ENCODE results near the gene PTPRM. TPM values are rescaled to one million over a fixed set of nuclear protein-coding genes. Genes with fewer than 3 reads are reported as not detected.

PTPRM gene
- total RNA-seq, 1 donor from 2014 or later: 4.5 TPM

DNA sequence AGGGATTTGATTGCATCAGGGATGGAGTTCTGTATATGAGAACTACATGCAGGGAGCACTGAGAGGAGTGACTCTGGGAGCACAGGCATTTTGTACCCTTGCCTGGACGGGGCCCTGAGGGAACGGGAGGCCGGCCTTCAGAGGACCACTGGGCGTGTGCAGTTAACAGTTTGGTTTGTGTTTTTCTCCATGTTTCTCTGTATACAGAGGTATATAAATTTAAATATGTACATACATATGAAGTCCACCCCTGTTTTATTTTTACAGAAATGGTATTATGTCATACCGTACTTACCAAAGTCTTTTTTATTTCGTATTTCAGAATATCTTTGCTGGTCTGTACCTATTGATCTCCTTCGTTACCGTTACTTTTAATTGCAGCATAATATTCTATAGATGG is 111.3 kb downstream of the PTPRM start:
- H3K27ac Mint-ChIP-seq: no peak overlapping the region
- no peaks in the 10 kb centered on the region for H3K4me1 Mint-ChIP-seq (ENCODE audit: low read depth)
- DNase-seq (ENCODE audit: low spot score): no peak
- no peak overlapping the region for H3K4me3 Mint-ChIP-seq (ENCODE audit: low read depth)
- intact Hi-C loops (cut with micrococcal nuclease): no loop called here
- H3K9me3 Mint-ChIP-seq: no peaks in the 10 kb centered on the region
- H3K27me3 Mint-ChIP-seq (ENCODE audit: low read depth): no peaks in the 10 kb centered on the region
- no peaks in the 10 kb centered on the region for H3K36me3 Mint-ChIP-seq (ENCODE audit: low read depth)

DNA sequence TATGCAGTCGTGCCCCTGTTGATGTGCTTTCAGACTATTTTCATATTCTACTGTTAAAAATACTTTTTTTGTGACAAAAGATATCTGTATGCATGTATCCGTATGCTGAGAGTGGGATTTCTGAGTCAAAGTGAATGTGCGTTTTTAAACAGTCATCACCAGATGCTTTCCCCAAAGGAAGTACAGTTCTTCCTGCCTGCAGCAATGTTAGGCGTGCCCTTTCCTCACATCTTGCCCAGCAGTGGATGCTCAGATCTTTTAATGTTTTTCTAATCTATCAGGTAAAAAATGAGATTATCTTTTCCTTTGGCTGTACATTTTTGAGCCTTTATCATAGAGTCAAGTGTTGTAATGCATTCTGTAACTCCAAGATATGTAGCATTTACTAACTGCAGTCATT is 111.7 kb downstream of the PTPRM start:
- no peaks in the 10 kb centered on the region for H3K4me1 Mint-ChIP-seq (ENCODE audit: low read depth)
- no peaks in the 10 kb centered on the region for H3K9me3 Mint-ChIP-seq
- H3K36me3 Mint-ChIP-seq (ENCODE audit: low read depth): no peaks in the 10 kb centered on the region
- intact Hi-C loops (cut with micrococcal nuclease): no loop called here
- no peak overlapping the region for H3K27ac Mint-ChIP-seq
- no peaks in the 10 kb centered on the region for H3K27me3 Mint-ChIP-seq (ENCODE audit: low read depth)
- no peak overlapping the region for H3K4me3 Mint-ChIP-seq (ENCODE audit: low read depth)
- no peak for DNase-seq (ENCODE audit: low spot score)

DNA sequence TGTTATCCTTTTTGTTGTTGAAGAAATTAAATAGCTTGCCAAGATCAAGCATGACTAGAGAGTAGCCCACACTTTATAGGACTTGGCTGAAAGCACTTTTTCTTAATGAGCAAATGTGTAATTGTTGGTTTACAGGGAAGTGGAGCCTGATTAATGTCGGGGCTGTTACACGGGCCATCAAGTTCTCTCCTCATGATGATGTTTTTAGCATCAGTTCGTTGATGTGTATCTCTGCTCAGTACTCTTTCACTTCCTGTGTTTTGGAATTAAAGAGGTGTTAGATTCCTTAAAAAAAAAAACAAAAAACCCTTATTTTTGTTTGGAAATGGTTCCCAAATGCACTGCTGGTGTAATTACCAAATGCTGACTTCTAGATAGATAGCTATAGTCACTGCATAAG is 114.2 kb downstream of the PTPRM start:
- Mint-ChIP-seq H3K27ac (no peak overlapping the region), H3K27me3 (ENCODE audit: low read depth) (no peaks in the 10 kb centered on the region), H3K4me1 (ENCODE audit: low read depth) (no peaks in the 10 kb centered on the region), H3K36me3 (ENCODE audit: low read depth) (no peaks in the 10 kb centered on the region), H3K9me3 (no peaks in the 10 kb centered on the region), H3K4me3 (ENCODE audit: low read depth) (no peak overlapping the region)
- intact Hi-C loops (cut with micrococcal nuclease): no loop called here
- no peak for DNase-seq (ENCODE audit: low spot score)

DNA sequence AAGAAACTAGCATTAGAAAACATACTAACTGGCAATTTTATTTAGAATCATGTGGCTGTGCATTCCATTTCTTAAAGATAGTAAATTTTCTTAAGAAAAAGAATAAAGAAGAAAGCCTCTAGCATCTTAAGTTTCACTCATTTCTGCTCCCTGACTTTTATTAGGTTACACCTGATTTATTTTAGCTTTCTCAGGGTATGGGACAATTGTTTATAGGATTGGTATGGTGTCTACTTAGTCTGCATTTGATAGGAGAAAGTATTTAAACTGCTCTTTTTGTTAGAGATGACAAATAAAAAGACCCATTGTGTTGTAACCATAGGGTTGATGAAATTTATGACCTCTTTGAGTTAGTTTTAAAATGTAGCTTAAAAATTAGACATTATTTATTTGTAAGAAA is 115.2 kb downstream of the PTPRM start:
- no peaks in the 10 kb centered on the region for H3K36me3 Mint-ChIP-seq (ENCODE audit: low read depth)
- no peak overlapping the region for H3K4me3 Mint-ChIP-seq (ENCODE audit: low read depth)
- H3K27ac Mint-ChIP-seq: no peak overlapping the region

DNA sequence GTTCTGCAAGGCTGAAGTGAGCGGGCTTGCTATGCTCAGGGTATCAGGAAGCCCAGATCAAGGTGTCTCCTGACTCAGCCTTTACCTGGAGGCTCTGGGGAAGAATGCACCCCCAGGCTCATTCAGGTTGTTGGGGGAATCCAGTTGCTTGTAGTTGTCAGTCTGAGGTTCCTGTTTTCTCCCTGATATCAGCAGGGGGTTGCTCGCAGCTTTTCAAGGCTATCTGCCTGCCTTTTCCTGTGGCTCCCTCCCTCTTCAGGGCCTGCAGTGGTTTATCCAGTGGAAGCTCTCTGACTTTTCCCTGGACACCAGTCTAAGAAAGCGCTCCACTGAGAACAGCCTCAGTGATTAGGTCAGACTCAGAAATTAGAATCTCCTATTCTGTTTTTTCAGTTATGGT is 116.6 kb downstream of the PTPRM start:
- no peak overlapping the region for H3K27ac Mint-ChIP-seq
- no peaks in the 10 kb centered on the region for H3K36me3 Mint-ChIP-seq (ENCODE audit: low read depth)
- no peak overlapping the region for H3K4me3 Mint-ChIP-seq (ENCODE audit: low read depth)
- no peaks in the 10 kb centered on the region for H3K4me1 Mint-ChIP-seq (ENCODE audit: low read depth)
- H3K9me3 Mint-ChIP-seq: no peaks in the 10 kb centered on the region
- no peaks in the 10 kb centered on the region for H3K27me3 Mint-ChIP-seq (ENCODE audit: low read depth)
- intact Hi-C loops (cut with micrococcal nuclease): no loop called here
- DNase-seq (ENCODE audit: low spot score): no peak

More for the DNA sequence above, 115.2 kb downstream of the PTPRM start:
- intact Hi-C loops (cut with micrococcal nuclease): no loop called here
- Mint-ChIP-seq H3K4me1 (ENCODE audit: low read depth) (no peaks in the 10 kb centered on the region), H3K27me3 (ENCODE audit: low read depth) (no peaks in the 10 kb centered on the region), H3K9me3 (no peaks in the 10 kb centered on the region)
- no peak for DNase-seq (ENCODE audit: low spot score)

DNA sequence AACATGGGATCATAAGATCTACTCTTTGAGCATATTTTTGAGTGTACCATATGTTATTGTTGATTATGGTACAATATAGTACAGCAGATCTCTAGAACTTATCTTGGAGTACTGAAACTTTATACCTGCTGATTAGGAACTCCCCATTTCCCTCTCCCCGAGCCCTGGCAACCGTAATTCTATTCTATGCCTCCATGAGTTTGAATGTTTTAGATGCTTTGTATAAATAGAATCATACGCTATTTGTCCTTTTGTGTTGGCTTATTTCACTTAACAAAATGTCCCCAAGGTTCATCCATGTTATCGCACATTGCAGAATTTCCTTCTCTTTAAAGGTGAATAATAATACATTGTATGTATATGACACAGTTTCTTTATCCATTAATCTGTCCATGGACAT is 117.2 kb downstream of the PTPRM start:
- Mint-ChIP-seq H3K4me1 (ENCODE audit: low read depth) (no peaks in the 10 kb centered on the region), H3K9me3 (no peaks in the 10 kb centered on the region), H3K27me3 (ENCODE audit: low read depth) (no peaks in the 10 kb centered on the region), H3K36me3 (ENCODE audit: low read depth) (no peaks in the 10 kb centered on the region), H3K27ac (no peak overlapping the region), H3K4me3 (ENCODE audit: low read depth) (no peak overlapping the region)
- intact Hi-C loops (cut with micrococcal nuclease): no loop called here
- no peak for DNase-seq (ENCODE audit: low spot score)

DNA sequence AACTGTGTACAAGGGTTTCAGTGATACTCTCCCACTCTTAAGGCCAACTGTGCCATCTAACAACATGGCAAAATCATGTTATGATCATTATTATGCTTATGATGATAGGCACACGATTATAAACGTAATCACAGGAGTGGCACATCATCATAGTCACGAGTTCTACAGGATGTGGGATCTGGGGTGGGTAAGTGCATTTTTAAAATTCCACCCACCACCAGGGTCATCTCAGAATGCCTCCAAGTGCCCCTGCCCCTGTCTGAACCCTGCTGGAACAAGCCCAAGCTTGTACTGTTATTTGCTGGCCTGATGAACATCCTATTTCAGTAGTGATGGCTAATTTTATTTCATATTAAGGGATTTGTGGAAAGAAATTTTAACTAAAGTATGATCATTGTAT is 117.8 kb downstream of the PTPRM start:
- DNase-seq (ENCODE audit: low spot score): no peak
- no peak overlapping the region for H3K27ac Mint-ChIP-seq
- H3K9me3 Mint-ChIP-seq: no peaks in the 10 kb centered on the region
- no peaks in the 10 kb centered on the region for H3K4me1 Mint-ChIP-seq (ENCODE audit: low read depth)
- intact Hi-C loops (cut with micrococcal nuclease): no loop called here
- H3K36me3 Mint-ChIP-seq (ENCODE audit: low read depth): no peaks in the 10 kb centered on the region
- H3K27me3 Mint-ChIP-seq (ENCODE audit: low read depth): no peaks in the 10 kb centered on the region
- H3K4me3 Mint-ChIP-seq (ENCODE audit: low read depth): no peak overlapping the region

DNA sequence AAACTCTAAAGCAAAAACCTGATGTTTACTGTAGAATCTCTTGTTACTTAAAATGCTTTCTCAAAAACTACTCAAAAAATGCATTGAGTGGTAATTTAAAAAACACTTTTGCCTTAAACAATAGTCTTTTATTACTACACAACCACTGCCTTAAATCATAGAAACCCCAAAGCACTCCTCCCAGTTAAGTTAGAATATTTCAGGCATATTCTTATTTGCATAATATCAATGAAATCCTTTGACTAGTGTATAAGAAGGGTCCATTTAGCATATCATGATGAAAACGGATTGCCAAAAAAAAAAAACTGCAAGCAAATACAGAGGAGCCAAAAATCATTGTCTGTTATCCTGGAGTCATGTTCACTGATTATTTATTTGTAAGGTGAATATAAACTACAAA is 119.2 kb downstream of the PTPRM start:
- no peak for DNase-seq (ENCODE audit: low spot score)
- no peaks in the 10 kb centered on the region for H3K27me3 Mint-ChIP-seq (ENCODE audit: low read depth)
- no peaks in the 10 kb centered on the region for H3K36me3 Mint-ChIP-seq (ENCODE audit: low read depth)
- no peak overlapping the region for H3K4me3 Mint-ChIP-seq (ENCODE audit: low read depth)
- no peaks in the 10 kb centered on the region for H3K9me3 Mint-ChIP-seq
- no peak overlapping the region for H3K27ac Mint-ChIP-seq
- intact Hi-C loops (cut with micrococcal nuclease): no loop called here
- no peaks in the 10 kb centered on the region for H3K4me1 Mint-ChIP-seq (ENCODE audit: low read depth)

DNA sequence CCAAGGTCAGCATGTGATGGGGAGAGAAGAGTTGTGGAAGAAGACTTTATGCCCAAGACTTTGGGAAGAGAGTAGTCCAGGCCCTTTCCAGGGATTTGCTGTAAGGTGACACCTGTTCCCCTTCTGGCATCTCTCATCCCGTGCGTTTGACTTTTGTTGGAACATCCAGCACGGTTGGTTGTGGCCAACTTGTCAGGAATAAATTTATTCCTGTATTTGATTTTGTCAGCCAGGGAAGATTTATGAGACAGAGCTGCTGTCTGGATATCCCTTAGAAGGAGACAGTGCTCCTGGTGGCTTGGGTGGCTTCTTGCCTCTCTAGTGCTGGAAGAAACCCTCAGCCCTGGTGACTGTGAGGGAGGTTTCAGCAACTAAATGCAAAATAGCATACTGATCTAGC is 121.5 kb downstream of the PTPRM start:
- DNase-seq (ENCODE audit: low spot score): no peak
- Mint-ChIP-seq H3K4me1 (ENCODE audit: low read depth) (no peaks in the 10 kb centered on the region), H3K9me3 (no peaks in the 10 kb centered on the region), H3K27me3 (ENCODE audit: low read depth) (no peaks in the 10 kb centered on the region), H3K4me3 (ENCODE audit: low read depth) (no peak overlapping the region), H3K36me3 (ENCODE audit: low read depth) (no peaks in the 10 kb centered on the region), H3K27ac (no peak overlapping the region)
- intact Hi-C loops (cut with micrococcal nuclease): no loop called here

DNA sequence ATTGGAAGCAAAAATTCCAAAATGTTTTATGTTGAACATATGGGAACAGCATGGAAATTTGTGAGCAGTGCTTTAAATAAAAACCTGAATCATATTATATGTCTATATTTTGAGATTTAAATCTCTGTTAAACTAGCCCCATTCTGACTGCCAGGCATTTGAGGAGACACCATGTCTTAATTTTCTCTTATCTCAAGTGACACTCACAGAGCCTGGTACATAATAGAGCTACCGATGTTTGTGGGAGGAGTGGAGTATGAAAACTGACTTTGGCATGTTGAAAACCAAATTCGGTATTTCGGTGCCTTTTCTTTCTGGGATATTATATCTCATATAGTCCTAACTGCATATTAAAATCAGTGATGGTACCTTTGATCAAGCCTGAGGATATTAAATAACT is 124.1 kb downstream of the PTPRM start:
- Mint-ChIP-seq H3K27ac (no peak overlapping the region), H3K4me1 (ENCODE audit: low read depth) (no peaks in the 10 kb centered on the region), H3K27me3 (ENCODE audit: low read depth) (no peaks in the 10 kb centered on the region), H3K36me3 (ENCODE audit: low read depth) (no peaks in the 10 kb centered on the region), H3K9me3 (no peaks in the 10 kb centered on the region), H3K4me3 (ENCODE audit: low read depth) (no peak overlapping the region)
- no peak for DNase-seq (ENCODE audit: low spot score)
- intact Hi-C loops (cut with micrococcal nuclease): no loop called here

DNA sequence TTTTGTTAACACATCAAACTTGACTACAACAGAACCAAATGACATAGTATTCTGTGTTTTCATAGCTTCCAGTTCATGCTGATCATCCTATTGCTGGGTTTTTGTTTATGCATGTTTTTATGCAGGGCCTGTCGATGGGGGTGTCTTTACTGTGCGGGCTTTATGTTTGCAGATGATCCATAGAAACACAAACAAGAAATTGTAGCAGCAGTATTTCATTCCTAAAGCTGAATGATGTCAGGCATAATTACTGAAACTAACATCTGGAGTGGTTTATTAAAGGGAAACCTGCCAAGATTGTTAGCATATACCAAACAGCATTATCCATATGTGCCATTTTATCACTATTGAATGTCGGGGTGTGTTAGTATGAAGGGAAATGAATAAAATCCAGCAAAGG is 129.7 kb downstream of the PTPRM start:
- no peaks in the 10 kb centered on the region for H3K4me1 Mint-ChIP-seq (ENCODE audit: low read depth)
- H3K4me3 Mint-ChIP-seq (ENCODE audit: low read depth): no peak overlapping the region
- no peaks in the 10 kb centered on the region for H3K36me3 Mint-ChIP-seq (ENCODE audit: low read depth)
- DNase-seq (ENCODE audit: low spot score): no peak
- no peak overlapping the region for H3K27ac Mint-ChIP-seq
- no peaks in the 10 kb centered on the region for H3K9me3 Mint-ChIP-seq
- intact Hi-C loops (cut with micrococcal nuclease): no loop called here
- no peaks in the 10 kb centered on the region for H3K27me3 Mint-ChIP-seq (ENCODE audit: low read depth)

DNA sequence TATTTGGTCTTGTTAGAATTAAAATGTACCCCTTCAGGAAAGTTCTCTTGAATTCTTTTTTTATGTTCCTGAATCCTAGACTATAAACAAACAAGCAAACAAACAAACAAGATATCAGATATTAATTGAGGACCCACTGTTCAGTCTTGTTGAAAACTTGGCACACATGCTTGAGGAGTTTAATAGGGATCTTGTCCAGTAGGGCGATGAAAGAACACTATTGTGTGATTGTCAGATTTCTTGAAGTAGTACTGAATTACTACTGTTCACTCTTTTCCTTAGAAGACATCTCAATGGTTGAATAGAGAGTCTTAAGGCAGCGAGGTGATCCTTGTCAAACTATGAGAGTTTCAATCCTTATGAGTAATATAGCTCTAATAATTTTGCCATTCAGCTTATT is 130.2 kb downstream of the PTPRM start:
- H3K27ac Mint-ChIP-seq: no peak overlapping the region
- no peaks in the 10 kb centered on the region for H3K27me3 Mint-ChIP-seq (ENCODE audit: low read depth)
- DNase-seq (ENCODE audit: low spot score): no peak
- no peaks in the 10 kb centered on the region for H3K36me3 Mint-ChIP-seq (ENCODE audit: low read depth)
- H3K4me3 Mint-ChIP-seq (ENCODE audit: low read depth): no peak overlapping the region
- intact Hi-C loops (cut with micrococcal nuclease): no loop called here
- no peaks in the 10 kb centered on the region for H3K4me1 Mint-ChIP-seq (ENCODE audit: low read depth)
- no peaks in the 10 kb centered on the region for H3K9me3 Mint-ChIP-seq

DNA sequence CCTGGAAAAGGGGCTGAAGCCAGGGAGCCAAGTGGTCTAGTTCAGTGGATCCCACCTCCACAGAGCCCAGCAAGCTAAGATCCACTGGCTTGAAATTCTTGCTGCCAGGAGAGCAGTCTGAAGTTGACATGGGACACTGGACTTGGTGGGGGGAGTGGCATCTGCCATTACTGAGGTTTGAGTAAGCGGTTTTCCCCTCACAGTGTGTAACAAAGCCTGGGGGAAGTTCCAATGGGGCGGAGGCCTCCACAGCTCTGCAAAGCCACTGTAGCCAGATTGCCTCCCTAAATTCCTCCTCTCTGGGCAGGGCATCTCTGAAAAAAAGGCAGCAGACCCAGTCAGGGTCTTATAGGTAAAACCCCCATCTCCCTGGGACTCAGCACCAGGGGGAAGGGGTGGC is 144.4 kb downstream of the PTPRM start:
- H3K9me3 Mint-ChIP-seq: peaks cover 20% of the 10 kb centered on the region
- no peak overlapping the region for H3K27ac Mint-ChIP-seq
- no peaks in the 10 kb centered on the region for H3K36me3 Mint-ChIP-seq (ENCODE audit: low read depth)
- intact Hi-C loops (cut with micrococcal nuclease): no loop called here
- H3K4me1 Mint-ChIP-seq (ENCODE audit: low read depth): no peaks in the 10 kb centered on the region
- DNase-seq (ENCODE audit: low spot score): no peak
- no peak overlapping the region for H3K4me3 Mint-ChIP-seq (ENCODE audit: low read depth)
- H3K27me3 Mint-ChIP-seq (ENCODE audit: low read depth): no peaks in the 10 kb centered on the region

DNA sequence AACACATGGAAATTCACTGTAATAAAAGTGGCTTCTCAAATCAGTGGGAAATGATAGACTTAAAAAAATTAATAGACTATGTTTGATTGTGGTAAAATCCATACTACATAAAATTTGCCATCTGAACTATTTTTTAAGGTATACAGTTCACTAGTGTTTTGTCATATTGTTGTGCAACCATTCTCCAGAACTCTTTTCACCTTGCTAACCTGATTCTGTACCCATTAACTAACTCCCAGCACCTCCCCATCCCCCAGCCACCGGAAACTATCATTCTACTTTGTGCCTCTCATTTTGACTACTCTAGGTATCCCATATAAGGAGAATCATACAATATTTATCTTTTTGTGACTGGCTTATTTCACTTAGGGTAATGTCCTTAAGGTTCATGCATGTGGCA is 153.3 kb downstream of the PTPRM start:
- Mint-ChIP-seq H3K4me3 (ENCODE audit: low read depth) (no peak overlapping the region), H3K27ac (no peak overlapping the region), H3K36me3 (ENCODE audit: low read depth) (no peaks in the 10 kb centered on the region), H3K9me3 (peaks cover 3% of the 10 kb centered on the region), H3K4me1 (ENCODE audit: low read depth) (no peaks in the 10 kb centered on the region), H3K27me3 (ENCODE audit: low read depth) (no peaks in the 10 kb centered on the region)
- no peak for DNase-seq (ENCODE audit: low spot score)
- intact Hi-C loops (cut with micrococcal nuclease): no loop called here

Data from activated T-helper 2 cell treated with anti-CD3 and anti-CD28 coated beads, Interferon-gamma antibody, Interleukin-2, Interleukin-4, amounts not matched to agents 10 μg/mL and 5 μg/mL and 100 μg/mL, durations not matched to agents 14 hours and 24 hours and 36 hours (primary cell).